ENCODE data around the gene INPP4B. TPM values are rescaled to one million over a fixed set of nuclear protein-coding genes. Genes with fewer than 3 reads are reported as not detected.

INPP4B gene
- total RNA-seq, 1 experiment from 2014 or later = 28.3 TPM

DNA sequence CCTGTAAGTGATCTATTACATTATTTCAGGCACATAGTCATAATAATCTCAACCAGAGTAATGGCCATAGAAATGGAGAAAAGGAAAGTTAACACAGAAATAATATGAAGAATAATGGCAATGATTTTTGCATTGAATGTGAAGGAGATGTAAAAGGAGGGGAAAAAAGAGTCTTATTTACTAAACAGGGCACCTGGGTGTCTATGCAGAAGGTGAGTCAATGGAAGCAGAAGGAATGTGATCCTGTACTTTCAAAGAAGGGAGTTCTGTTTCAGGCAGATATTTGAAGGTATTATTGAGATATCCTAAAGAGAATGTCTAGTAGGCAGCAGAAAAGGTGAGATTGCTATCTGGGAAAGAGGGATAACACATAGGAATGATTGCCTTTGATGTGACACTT is 279.9 kb downstream of the INPP4B start:
- DNase-seq (ENCODE audit: low read depth) = no peak
- in situ Hi-C loops (cut with HindIII; ENCODE audit: low pct_unique_long_range_greater_than_20kb, low sequenced_read_pairs) = no loop called here

GRCh38 chr4:142565771-142566170 is 280.3 kb downstream of the INPP4B start:
- in situ Hi-C loops (cut with HindIII; ENCODE audit: low pct_unique_long_range_greater_than_20kb, low sequenced_read_pairs) = no loop called here
- no peak for DNase-seq (ENCODE audit: low read depth)

DNA sequence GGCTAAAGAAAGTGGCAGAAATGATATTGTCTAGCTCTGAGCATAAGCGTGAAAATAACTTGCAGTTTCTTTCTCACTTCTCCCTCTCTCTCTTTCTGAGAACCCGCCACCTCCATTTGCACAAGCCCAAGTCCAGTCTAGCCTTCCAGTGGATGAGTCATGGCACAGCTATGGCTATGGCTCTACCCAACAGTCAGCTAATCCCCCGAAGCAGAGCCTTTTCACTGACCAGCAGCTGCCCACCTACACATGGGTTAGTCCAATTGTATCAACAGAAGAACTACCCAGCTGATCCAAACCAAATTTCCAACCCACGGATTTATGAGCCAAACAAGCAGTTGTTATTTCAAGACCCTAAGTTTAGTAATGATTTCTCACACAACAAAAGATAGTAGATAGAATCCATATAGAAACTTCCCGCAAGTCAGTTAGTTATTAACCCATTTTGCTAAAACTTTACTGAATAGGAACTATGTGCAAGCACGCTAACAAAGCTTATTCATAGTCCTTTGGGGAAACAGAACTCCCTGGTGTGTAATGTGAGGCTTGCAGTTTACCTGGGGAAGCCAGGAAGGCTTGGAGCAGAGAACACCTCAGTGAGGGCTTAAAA is 282.3 kb downstream of the INPP4B start:
- DNase-seq (ENCODE audit: low read depth) = peak; percentile 93
- in situ Hi-C loops (cut with HindIII; ENCODE audit: low pct_unique_long_range_greater_than_20kb, low sequenced_read_pairs) = no loop called here

GRCh38 chr4:142559986-142560385 is 286.1 kb downstream of the INPP4B start:
- no peak for DNase-seq (ENCODE audit: low read depth)
- in situ Hi-C loops (cut with HindIII; ENCODE audit: low pct_unique_long_range_greater_than_20kb, low sequenced_read_pairs) = no loop called here

- in situ Hi-C loops (cut with HindIII; ENCODE audit: low pct_unique_long_range_greater_than_20kb, low sequenced_read_pairs) = no loop called here
- DNase-seq (ENCODE audit: low read depth) = peak; percentile 79
Measured at GRCh38 chr4:142558851-142559250, 287.2 kb downstream of the INPP4B start.

DNA sequence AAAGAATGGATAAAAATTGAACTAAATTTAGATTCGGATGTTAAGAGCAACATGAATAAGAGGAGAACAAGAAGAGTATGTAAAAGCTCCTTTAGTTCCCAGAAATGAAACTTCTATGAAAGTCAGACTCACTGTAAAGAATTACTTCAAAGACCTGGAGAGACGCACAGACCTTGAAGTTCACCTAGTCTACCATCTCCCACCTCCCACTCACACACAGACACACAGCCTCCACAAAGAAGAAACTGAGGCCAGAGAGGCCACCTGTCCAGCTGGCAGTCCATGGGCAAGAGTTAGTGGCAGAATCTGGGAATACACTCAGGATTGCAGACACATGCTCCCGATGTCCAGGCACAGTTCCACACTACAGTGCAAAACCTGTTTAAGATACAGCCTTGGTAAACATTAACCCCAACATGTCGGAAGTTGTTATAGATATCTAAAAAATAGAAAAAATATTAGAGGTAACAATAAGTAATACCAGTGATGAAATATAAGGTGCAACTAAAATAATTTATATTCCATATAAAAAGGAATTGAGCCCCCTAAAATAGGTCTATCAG is 288.8 kb downstream of the INPP4B start:
- in situ Hi-C loops (cut with HindIII; ENCODE audit: low pct_unique_long_range_greater_than_20kb, low sequenced_read_pairs) = no loop called here

DNA sequence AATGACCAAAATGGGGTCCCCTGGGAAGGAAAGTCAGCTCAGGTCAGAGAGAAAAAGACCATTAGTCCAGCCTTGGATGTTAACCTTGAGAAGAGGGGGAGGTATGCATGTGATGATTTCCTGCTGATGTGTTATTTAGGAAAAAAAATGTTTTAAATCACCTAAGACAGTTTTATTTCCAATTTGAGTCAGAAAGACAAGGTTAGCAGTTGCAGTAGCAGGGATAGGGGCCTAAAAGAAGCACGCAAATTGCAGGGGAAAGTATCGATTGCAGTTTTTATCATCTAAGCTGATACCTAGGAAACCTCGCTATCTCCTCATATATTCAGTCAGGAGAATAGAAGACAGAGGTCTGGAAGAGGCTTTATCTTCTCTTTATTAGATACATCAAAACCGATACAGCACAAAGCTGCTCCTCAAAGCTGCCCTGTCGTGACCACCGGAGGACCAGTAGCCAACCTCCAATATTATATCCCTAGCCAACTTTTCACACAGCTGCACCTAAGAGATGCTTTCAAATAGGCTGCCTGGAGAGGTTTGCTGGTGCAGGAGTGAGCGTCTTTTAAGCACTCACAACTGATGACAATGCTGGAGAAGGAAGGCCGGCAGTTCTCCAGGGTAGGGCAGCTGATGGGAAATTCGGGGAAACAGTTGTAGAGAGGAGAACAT is 289.4 kb downstream of the INPP4B start:
- in situ Hi-C loops (cut with HindIII; ENCODE audit: low pct_unique_long_range_greater_than_20kb, low sequenced_read_pairs) = no loop called here
- no peak for DNase-seq (ENCODE audit: low read depth)

More for the DNA sequence above, 288.8 kb downstream of the INPP4B start:
- no peak for DNase-seq (ENCODE audit: low read depth)

GRCh38 chr4:142556048-142556447 is 290.1 kb downstream of the INPP4B start:
- no peak for DNase-seq (ENCODE audit: low read depth)
- in situ Hi-C loops (cut with HindIII; ENCODE audit: low pct_unique_long_range_greater_than_20kb, low sequenced_read_pairs) = no loop called here

DNA sequence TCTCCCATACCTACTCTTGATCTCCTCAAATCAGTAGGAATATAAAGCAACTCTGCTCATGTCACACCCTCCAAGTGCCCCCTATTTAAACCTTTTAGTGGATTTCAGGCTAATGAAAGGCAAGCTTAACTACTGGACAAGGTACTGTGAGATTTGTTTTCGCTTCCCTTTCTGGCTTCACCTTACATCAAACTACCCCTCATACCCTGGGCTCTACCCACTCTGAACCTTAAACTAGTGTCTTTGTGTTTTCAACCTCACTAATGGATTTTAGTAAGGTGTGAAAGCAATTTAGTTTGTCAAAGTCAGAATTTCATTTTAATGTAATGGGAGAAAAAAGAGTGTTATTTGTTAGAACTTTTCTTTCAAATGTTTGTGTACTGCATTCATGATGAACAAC is 291.7 kb downstream of the INPP4B start:
- no peak for DNase-seq (ENCODE audit: low read depth)
- in situ Hi-C loops (cut with HindIII; ENCODE audit: low pct_unique_long_range_greater_than_20kb, low sequenced_read_pairs) = no loop called here

- DNase-seq (ENCODE audit: low read depth) = no peak
- in situ Hi-C loops (cut with HindIII; ENCODE audit: low pct_unique_long_range_greater_than_20kb, low sequenced_read_pairs) = no loop called here
Measured at GRCh38 chr4:142551517-142552305, 294.4 kb downstream of the INPP4B start.

GRCh38 chr4:142550965-142551364 is 295.1 kb downstream of the INPP4B start:
- no peak for DNase-seq (ENCODE audit: low read depth)
- in situ Hi-C loops (cut with HindIII; ENCODE audit: low pct_unique_long_range_greater_than_20kb, low sequenced_read_pairs) = no loop called here

GRCh38 chr4:142549726-142550463 is 296.2 kb downstream of the INPP4B start:
- in situ Hi-C loops (cut with HindIII; ENCODE audit: low pct_unique_long_range_greater_than_20kb, low sequenced_read_pairs) = no loop called here
- peak; percentile 99 for DNase-seq (ENCODE audit: low read depth)

DNA sequence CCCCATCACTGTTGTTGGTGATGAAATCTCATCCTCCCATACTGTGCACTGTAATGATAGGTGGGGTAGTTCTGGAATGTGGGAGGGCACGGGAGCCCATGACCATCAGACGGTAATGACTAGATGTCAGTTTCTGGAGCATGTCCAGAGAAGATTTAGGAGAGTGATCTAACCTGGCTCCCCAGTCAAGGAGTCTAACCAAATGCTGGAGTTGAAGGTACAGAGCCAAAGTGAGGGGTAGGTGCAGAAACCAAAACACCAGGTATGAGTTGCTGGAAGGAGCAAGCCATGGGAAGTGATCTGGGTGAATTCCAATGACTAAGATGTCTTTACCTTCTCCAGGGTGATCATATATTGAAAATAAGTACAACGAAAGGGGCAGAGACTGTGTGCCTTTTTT is 296.9 kb downstream of the INPP4B start:
- no peak for DNase-seq (ENCODE audit: low read depth)
- in situ Hi-C loops (cut with HindIII; ENCODE audit: low pct_unique_long_range_greater_than_20kb, low sequenced_read_pairs) = no loop called here

GRCh38 chr4:142548491-142548890 is 297.6 kb downstream of the INPP4B start:
- in situ Hi-C loops (cut with HindIII; ENCODE audit: low pct_unique_long_range_greater_than_20kb, low sequenced_read_pairs) = no loop called here
- DNase-seq (ENCODE audit: low read depth) = no peak

GRCh38 chr4:142547974-142548373 is 298.1 kb downstream of the INPP4B start:
- in situ Hi-C loops (cut with HindIII; ENCODE audit: low pct_unique_long_range_greater_than_20kb, low sequenced_read_pairs) = no loop called here
- no peak for DNase-seq (ENCODE audit: low read depth)

DNA sequence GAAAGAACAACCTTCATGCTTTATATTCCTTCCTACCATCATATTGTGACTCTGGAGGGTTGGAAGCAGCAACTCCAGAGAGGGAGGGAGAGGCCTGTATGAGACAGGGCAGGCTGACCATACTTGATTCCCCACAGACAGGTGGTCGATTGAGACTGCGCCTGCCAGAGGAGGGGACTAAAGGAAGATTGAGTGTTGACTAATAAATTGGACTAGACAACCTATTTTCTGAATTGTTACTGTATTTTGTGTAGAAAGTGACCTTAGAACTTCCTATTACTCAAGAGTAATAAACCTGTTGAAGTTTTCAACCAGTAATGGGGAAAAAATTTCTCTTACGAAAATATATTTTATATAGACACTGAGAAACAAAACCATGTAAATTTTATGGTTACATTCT is 301.5 kb downstream of the INPP4B start:
- in situ Hi-C loops (cut with HindIII; ENCODE audit: low pct_unique_long_range_greater_than_20kb, low sequenced_read_pairs) = no loop called here
- DNase-seq (ENCODE audit: low read depth) = no peak

- no peak for DNase-seq (ENCODE audit: low read depth)
- in situ Hi-C loops (cut with HindIII; ENCODE audit: low pct_unique_long_range_greater_than_20kb, low sequenced_read_pairs) = no loop called here
Measured at GRCh38 chr4:142544039-142544438, 302.1 kb downstream of the INPP4B start.

GRCh38 chr4:142540483-142540804 is 305.7 kb downstream of the INPP4B start:
- in situ Hi-C loops (cut with HindIII; ENCODE audit: low pct_unique_long_range_greater_than_20kb, low sequenced_read_pairs) = no loop called here

More at GRCh38 chr4:142540483-142540804, 305.7 kb downstream of the INPP4B start:
- no peak for DNase-seq (ENCODE audit: low read depth)

All from Caki2 (cell line).